Fibroblast of lung (primary cell): Measurements from ENCODE around the gene SRSF3. TPM values are rescaled to one million over a fixed set of nuclear protein-coding genes. Genes with fewer than 3 reads are reported as not detected.

Experiments
- DNase-seq, 2 donors: peaks; one replicate each; pipeline versions ENCODE4 v3.0.0 to v3.0.0-alpha.2; 2010; ENCODE audit warnings: low read depth in 2 of 2
- H2AFZ ChIP-seq: 2 replicates; pipeline ENCODE4 v1.5.1; 2012; ENCODE audit warnings: low read length, control low read depth, inconsistent platforms
- H3K27ac ChIP-seq: 2 replicates; pipeline ENCODE4 v1.5.1; 2011; ENCODE audit warnings: low read length, control low read depth; ENCODE audit not compliant: insufficient read depth
- H3K27me3 ChIP-seq: 2 replicates; pipeline ENCODE4 v1.5.1; 2011; ENCODE audit warnings: mild to moderate bottlenecking, low read length; ENCODE audit not compliant: control insufficient read depth, insufficient read depth
- H3K36me3 ChIP-seq: 2 replicates; pipeline ENCODE4 v1.5.1; 2011; ENCODE audit warnings: low read length; ENCODE audit not compliant: control insufficient read depth, insufficient read depth
- H3K4me1 ChIP-seq: 2 replicates; pipeline ENCODE4 v1.5.1; 2011; ENCODE audit warnings: low read length; ENCODE audit not compliant: control insufficient read depth, insufficient read depth; ENCODE audit errors: extremely low read depth
- H3K4me2 ChIP-seq: 2 replicates; pipeline ENCODE4 v1.5.1; 2011; ENCODE audit warnings: low read length, control low read depth; ENCODE audit not compliant: insufficient read depth; ENCODE audit errors: extremely low read depth
- H3K4me3 ChIP-seq, 4 experiments: fragments of 200-600 bp in 1 of 4; sonication (generic) in 1 of 4; replicated peaks in 1 of 4; 2 replicates each; pipeline ENCODE4 v1.5.1; 2011 to 2016; ENCODE audit warnings: low read length in 4 of 4, low read depth in 3 of 4, mild to moderate bottlenecking in 3 of 4, control low read depth in 2 of 4, inconsistent platforms in 1 of 4, mixed read lengths in 1 of 4; ENCODE audit not compliant: insufficient read depth in 1 of 4; ENCODE audit errors: control extremely low read depth in 1 of 4
- H3K79me2 ChIP-seq: 2 replicates; pipeline ENCODE4 v1.5.1; 2012; ENCODE audit warnings: mild to moderate bottlenecking, low read length, inconsistent platforms; ENCODE audit not compliant: control insufficient read depth, insufficient read depth
- H3K9ac ChIP-seq: 2 replicates; pipeline ENCODE4 v1.5.1; 2011; ENCODE audit warnings: mild to moderate bottlenecking, low read length, control low read depth; ENCODE audit not compliant: insufficient read depth
- H3K9me3 ChIP-seq: 2 replicates; pipeline ENCODE4 v1.5.1; 2012; ENCODE audit warnings: low read depth, low read length; ENCODE audit not compliant: control insufficient read depth, insufficient read depth
- H4K20me1 ChIP-seq: 2 replicates; pipeline ENCODE4 v1.5.1; 2011; ENCODE audit warnings: low read length; ENCODE audit not compliant: control insufficient read depth, insufficient read depth; ENCODE audit errors: extremely low read depth
- CTCF ChIP-seq, 2 donors: IDR thresholded peaks in 1 of 2; conservative IDR thresholded peaks in 1 of 2; 1 replicate in 1 of 2; 2 replicates in 1 of 2; pipeline ENCODE4 v1.5.1; 2011 to 2012; ENCODE audit warnings: low read length in 2 of 2, control low read depth in 1 of 2, inconsistent platforms in 1 of 2, low read depth in 1 of 2, mild to moderate bottlenecking in 1 of 2
- EZH2 ChIP-seq: IDR thresholded peaks from 2 replicates; pipeline ENCODE4 v1.5.1; 2012; ENCODE audit warnings: low read length, control low read depth, mild to moderate bottlenecking; ENCODE audit errors: missing control alignments
- polyA plus RNA-seq, 2 donors: library from polyadenylated mRNA; depleted of rRNA in 1 of 2; stranded (reverse) in 1 of 2; unstranded in 1 of 2; fragments of >200 nt; gene quantifications; 2 replicates each; pipeline ENCODE4 v1.2.1, GENCODE V29; 2011 to 2012; ENCODE audit warnings: missing spikeins in 1 of 2
- total RNA-seq: library from RNA; depleted of rRNA; stranded (reverse); fragments of >200 nt; gene quantifications from 2 replicates; pipeline ENCODE4 v1.2.1, GENCODE V29; 2014

The SRSF3 gene
- total and polyA plus RNA-seq, 2 donors (not counting 1 experiment from before 2014, with no cell fraction given) = 191 to 435 TPM

- no peaks in the 10 kb centered on the region for H3K9me3 ChIP-seq
- no peaks in the 10 kb centered on the region for H4K20me1 ChIP-seq
- H3K4me3 ChIP-seq = no peak overlapping the region
- DNase-seq = no peak
- H3K4me2 ChIP-seq = no peak overlapping the region
- no peaks in the 10 kb centered on the region for H3K36me3 ChIP-seq
- TF ChIP-seq CTCF (conservative IDR thresholded peaks at IDR 0.05 in 1 of 2, IDR thresholded peaks at IDR 0.05 in 1 of 2; ENCODE audit: low read depth in 1 of 2, low read length in 2 of 2) = no peak
- no peak for TF ChIP-seq EZH2
- no peaks in the 10 kb centered on the region for H3K27me3 ChIP-seq
- no peak overlapping the region for H3K9ac ChIP-seq
- peaks cover 4% of the 10 kb centered on the region for H3K4me1 ChIP-seq
- H3K27ac ChIP-seq = no peak overlapping the region
- H2AFZ ChIP-seq = no peak overlapping the region
- no peaks in the 10 kb centered on the region for H3K79me2 ChIP-seq
These were observed 16.1 kb upstream of the SRSF3 start for GRCh38 chr6:36578030-36578429.

- H3K9ac ChIP-seq = no peak overlapping the region
- DNase-seq = no peak
- H3K79me2 ChIP-seq = no peaks in the 10 kb centered on the region
- no peak overlapping the region for H3K27ac ChIP-seq
- H3K27me3 ChIP-seq = no peaks in the 10 kb centered on the region
- no peaks in the 10 kb centered on the region for H4K20me1 ChIP-seq
- no peak overlapping the region for H2AFZ ChIP-seq
- TF ChIP-seq CTCF (conservative IDR thresholded peaks at IDR 0.05 in 1 of 2, IDR thresholded peaks at IDR 0.05 in 1 of 2; ENCODE audit: low read depth in 1 of 2, low read length in 2 of 2) = no peak
- no peak for TF ChIP-seq EZH2
- no peaks in the 10 kb centered on the region for H3K9me3 ChIP-seq
- no peaks in the 10 kb centered on the region for H3K36me3 ChIP-seq
- H3K4me2 ChIP-seq = no peak overlapping the region
- H3K4me3 ChIP-seq = no peak overlapping the region
- peaks cover 4% of the 10 kb centered on the region for H3K4me1 ChIP-seq
These were observed 15.7 kb upstream of the SRSF3 start for GRCh38 chr6:36578431-36578830.

GRCh38 chr6:36580184-36580526 lies 14.0 kb upstream of the SRSF3 start:
- Histone ChIP-seq H3K4me1 (peaks cover 4% of the 10 kb centered on the region), H4K20me1 (no peaks in the 10 kb centered on the region), H3K4me3 (no peak overlapping the region), H3K79me2 (no peaks in the 10 kb centered on the region), H2AFZ (peak overlapping the region; percentile 81), H3K36me3 (no peaks in the 10 kb centered on the region), H3K9ac (no peak overlapping the region), H3K27ac (no peak overlapping the region), H3K9me3 (no peaks in the 10 kb centered on the region), H3K27me3 (no peaks in the 10 kb centered on the region), H3K4me2 (no peak overlapping the region)
- TF ChIP-seq CTCF (conservative IDR thresholded peaks at IDR 0.05 in 1 of 2, IDR thresholded peaks at IDR 0.05 in 1 of 2; ENCODE audit: low read depth in 1 of 2, low read length in 2 of 2) (no peak), EZH2 (no peak)
- DNase-seq = no peak
